HTERT RPE-1 (cell line): ENCODE data around the gene ATP6V0A1.

Experiments
- in situ Hi-C: fragments of 300-500 bp; cut with MboI; formaldehyde crosslinking; loops from 4 replicates; pipeline ENCODE4 v1.14.3; 2020; ENCODE audit warnings: low sequenced_read_pairs

ATP6V0A1 gene

DNA sequence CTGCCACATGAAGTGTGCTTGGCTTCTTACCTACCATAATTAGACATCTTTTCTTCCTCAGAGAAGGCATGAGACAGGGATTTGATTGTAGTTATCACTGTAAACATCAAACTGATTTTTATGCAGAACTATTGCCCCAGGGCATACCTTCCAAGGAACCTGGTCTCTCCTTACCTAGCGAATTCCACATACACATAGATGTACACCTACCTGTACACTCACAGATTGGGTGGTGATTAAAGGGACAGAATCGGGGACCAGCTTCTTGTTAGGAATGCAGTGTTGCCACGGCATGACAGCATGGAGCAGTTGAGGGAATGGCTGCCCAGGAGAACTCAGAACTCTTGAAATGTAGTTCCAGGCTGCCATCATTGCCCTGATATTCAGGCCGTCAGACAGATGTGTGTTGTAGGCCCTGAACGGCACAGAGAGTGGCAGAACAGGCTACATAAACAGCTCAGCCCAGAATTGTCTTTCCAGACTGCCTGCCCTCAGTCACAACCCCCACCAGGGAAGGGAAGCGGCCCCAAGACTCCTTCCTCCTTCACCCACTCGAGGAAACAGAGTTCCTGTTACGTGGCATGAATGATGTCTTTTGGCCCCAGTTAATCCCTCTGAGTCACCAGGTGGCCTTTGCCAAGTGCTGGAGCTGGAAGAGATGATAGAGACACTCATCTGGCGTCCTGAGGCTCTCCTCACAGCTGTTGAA lies 59.5 kb downstream of the ATP6V0A1 start:
- in situ Hi-C loops = no loop called here

GRCh38 chr17:42518755-42519545 lies 60.3 kb downstream of the ATP6V0A1 start:
- in situ Hi-C loops = no loop called here

DNA sequence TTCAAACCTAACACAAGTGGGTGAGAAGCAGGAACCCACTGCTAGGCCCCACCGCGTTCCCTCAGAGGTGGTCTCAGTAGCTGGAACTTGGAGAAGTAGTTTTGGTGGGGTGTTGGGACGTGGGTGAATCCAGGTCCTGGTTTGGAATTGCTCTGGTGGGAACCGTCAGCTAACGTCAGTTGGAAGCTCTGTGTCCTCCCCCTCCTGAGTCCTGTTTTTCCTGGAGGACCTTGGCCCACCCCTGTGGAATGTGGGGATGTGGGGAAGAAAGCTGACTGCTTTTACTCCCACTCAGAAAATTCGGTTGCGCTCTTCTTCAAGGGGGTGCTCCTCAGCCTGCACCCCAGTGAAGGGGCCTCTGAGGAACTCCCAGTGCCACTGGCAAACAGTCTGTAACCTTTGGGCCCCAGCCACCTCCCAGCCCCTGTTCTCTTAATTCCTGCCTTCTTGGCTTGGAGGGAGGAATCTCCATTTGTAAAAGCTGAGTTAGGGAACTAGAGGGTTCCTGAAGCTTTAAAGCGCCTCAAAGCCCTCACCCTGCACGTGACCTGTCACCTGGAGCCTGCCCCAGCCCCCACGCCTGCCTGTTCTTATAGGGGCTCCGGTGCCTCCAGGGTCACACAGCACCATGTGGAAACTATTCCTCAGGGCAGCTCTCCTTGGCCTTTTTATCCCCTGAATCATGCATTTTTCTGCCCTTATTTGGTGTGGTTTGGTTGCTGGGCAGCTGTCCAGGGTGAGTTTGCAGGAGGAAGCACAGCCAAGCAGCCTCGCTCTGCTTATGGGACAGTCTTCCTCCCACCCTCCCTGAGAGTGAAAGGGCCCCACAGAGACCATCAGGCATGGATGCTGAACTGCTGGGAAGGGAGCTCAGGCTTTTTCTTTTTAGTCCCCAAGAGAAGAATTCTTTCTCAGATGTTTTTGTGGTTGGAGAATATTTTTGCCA lies 61.1 kb downstream of the ATP6V0A1 start:
- in situ Hi-C loops = no loop called here

DNA sequence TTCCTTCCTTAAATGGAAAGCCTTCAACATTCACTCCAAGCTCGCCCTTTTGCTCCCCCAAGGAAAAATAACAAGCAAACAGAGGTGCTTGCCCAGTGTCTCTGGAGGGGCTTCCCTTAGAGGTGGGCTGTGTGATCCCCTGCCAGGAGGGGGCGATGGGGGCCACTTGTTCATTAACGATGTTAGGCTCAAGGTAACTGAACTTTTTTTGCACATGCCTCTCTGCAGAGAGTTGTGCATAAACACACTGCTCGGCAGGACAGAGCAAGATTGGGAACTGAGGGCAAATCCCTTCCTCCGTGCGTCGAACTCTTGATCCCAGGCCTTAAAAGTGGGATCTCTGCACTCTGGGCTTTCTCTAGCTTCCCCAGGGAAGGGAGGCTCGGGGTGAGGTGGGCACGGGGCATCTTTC lies 61.9 kb downstream of the ATP6V0A1 start:
- in situ Hi-C loops = no loop called here

DNA sequence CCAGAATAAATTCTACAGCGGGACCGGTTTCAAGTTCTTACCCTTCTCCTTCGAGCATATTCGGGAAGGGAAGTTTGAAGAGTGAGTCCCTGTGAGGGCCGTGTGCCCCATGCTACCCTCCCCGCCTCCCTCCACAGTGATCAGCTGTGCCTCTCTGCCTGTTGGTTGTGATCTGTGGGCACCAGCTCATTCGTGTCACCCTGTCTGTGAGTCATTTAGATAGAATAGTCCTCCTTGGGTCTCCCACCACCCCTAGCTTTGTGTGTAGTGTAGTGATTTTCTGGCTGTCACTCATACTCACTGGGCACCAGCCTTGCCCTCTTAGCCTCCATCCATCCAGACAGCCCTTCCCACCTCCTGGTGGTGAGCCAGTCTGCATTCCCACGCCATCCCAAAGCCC lies 62.4 kb downstream of the ATP6V0A1 start:
- in situ Hi-C loops = no loop called here

- in situ Hi-C loops = no loop called here
Measured at GRCh38 chr17:42521666-42522262, 63.1 kb downstream of the ATP6V0A1 start.

DNA sequence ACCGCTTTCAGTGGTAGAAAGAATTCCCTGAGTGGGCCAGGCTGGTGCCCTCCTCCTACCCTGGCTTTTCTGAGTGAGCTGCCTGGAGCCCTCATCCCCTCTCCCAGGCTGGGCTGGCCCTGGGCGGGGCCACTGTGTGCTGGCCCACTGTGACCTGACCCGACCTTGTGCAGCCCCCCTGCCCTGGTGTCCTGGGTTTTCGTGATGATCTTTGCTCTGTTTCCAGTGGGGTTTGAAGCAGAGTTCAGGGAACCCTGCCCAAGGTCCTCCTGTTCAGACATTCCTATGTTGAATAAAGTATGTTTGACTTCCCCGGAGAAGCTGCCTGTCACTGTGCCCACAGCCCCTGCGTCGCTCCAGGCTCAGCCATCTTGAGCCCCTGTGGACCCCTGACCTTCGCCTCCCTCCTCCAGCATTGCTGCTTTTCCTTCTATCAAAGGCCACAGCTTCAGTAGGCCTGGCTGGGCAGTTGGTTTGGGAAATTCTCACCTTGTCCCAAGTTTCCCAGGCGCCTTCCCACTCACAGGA lies 63.6 kb downstream of the ATP6V0A1 start:
- in situ Hi-C loops = no loop called here

GRCh38 chr17:42522798-42523278 lies 64.2 kb downstream of the ATP6V0A1 start:
- in situ Hi-C loops = no loop called here

GRCh38 chr17:42525221-42525620 lies 66.5 kb downstream of the ATP6V0A1 start:
- in situ Hi-C loops = no loop called here

DNA sequence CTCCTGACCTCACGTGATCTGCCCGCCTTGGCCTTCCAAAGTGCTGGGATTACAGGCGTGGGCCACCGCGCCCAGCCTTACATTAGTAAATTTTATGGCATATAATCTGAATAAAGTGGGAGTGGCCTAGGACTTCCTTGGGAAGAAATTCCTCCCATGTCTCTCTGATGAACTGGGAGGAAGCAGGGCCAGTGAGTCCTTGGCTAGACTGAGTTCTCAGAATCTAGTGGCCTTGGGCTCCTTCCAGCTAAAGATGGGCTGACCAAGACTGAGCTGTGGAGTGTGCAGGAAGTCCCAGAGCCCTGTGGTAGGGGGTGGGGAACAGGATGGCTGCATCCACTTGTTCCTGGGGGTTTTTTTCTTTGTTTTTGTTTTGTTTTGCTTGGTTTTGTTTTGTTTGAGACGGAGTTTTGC lies 67.4 kb downstream of the ATP6V0A1 start:
- in situ Hi-C loops = no loop called here

GRCh38 chr17:42527932-42528331 lies 69.3 kb downstream of the ATP6V0A1 start:
- in situ Hi-C loops = no loop called here

GRCh38 chr17:42529061-42529460 lies 70.4 kb downstream of the ATP6V0A1 start:
- in situ Hi-C loops = no loop called here

DNA sequence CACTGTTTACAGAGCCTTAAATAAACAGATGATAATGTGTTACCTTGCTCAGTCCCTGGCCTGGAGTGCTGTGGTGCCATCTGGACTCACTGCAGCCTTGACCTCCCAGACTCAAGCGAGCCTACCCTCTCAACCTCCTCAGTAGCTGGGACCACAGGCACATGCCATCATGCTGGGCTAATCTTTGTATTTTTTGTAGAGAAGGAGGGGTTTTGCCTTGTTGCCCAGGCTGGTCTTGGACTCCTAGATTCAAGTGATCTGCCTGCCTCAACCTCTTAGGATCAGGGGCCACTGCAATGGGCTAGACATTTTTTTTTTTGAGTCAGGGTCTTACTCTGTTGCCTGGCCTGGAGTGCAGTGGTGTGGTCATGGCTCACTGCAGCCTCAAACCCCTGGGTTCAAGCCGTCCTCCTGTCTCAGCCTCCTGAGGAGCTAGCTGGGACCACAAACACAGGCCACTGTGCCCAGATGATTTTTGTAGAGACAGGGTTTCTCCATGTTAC lies 72.3 kb downstream of the ATP6V0A1 start:
- in situ Hi-C loops = no loop called here

- in situ Hi-C loops = no loop called here
Measured at GRCh38 chr17:42531455-42532354, 73.0 kb downstream of the ATP6V0A1 start.

GRCh38 chr17:42535155-42536047 lies 76.7 kb downstream of the ATP6V0A1 start:
- in situ Hi-C loops = no loop called here

DNA sequence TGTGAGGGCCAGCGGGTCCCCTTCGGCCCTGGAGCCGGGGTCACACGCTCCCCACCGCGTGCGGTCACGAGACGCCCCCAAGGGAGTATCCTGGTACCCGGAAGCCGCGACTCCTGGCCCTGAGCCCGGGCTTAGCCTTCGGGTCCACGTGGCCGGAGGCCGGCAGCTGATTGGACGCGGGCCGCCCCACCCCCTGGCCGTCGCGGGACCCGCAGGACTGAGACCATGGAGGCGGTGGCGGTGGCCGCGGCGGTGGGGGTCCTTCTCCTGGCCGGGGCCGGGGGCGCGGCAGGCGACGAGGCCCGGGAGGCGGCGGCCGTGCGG lies 77.3 kb downstream of the ATP6V0A1 start, which contains the start of gene NAGLU:
TSS of gene NAGLU (plus strand) at position 194 of the 324 bp plus-strand sequence. CDS start at position 226, 32 bp downstream.
- in situ Hi-C loops = no loop called here

- in situ Hi-C loops = no loop called here
Measured at GRCh38 chr17:42536372-42537155, 77.9 kb downstream of the ATP6V0A1 start.
